Neutrophil (primary cell): ENCODE measurements around the gene OCA2.

Experiments used
- H3K27ac ChIP-seq: fragments of 200-600 bp; sonication (generic); 2 replicates; pipeline ENCODE4 v1.5.1; 2016; ENCODE audit warnings: mild to moderate bottlenecking, moderate library complexity
- H3K27me3 ChIP-seq: fragments of 200-600 bp; sonication (generic); 2 replicates; pipeline ENCODE4 v1.6.0; 2016; ENCODE audit warnings: mild to moderate bottlenecking
- H3K36me3 ChIP-seq: fragments of 200-600 bp; sonication (generic); 2 replicates; pipeline ENCODE4 v1.5.1; 2017
- H3K4me1 ChIP-seq, 2 experiments: fragments of 200-600 bp in 1 of 2; sonication (generic) in 1 of 2; 1 replicate in 1 of 2; 2 replicates in 1 of 2; pipeline versions ENCODE4 v1.5.1 to v1.6.1; 2013 to 2016; ENCODE audit warnings: low read depth in 1 of 2, low read length in 1 of 2, mild to moderate bottlenecking in 1 of 2, moderate library complexity in 1 of 2; ENCODE audit not compliant: control insufficient read depth in 1 of 2, insufficient read depth in 1 of 2
- H3K4me3 ChIP-seq, 2 experiments: fragments of 200-600 bp in 1 of 2; sonication (generic) in 1 of 2; 1 replicate in 1 of 2; 2 replicates in 1 of 2; pipeline ENCODE4 v1.5.1; 2013 to 2016; ENCODE audit warnings: low read depth in 1 of 2, low read length in 1 of 2, mild to moderate bottlenecking in 1 of 2, moderate library complexity in 1 of 2
- H3K9me3 ChIP-seq: fragments of 200-600 bp; sonication (generic); 2 replicates; pipeline ENCODE4 v1.5.1; 2016
- TF ChIP-seq, protein P1 (sequence below): fragments of 200-600 bp; sonication (generic); IDR thresholded peaks from 2 replicates; pipeline ENCODE4 v1.5.1; 2016; ENCODE audit warnings: antibody characterized with exemption

OCA2 gene

DNA sequence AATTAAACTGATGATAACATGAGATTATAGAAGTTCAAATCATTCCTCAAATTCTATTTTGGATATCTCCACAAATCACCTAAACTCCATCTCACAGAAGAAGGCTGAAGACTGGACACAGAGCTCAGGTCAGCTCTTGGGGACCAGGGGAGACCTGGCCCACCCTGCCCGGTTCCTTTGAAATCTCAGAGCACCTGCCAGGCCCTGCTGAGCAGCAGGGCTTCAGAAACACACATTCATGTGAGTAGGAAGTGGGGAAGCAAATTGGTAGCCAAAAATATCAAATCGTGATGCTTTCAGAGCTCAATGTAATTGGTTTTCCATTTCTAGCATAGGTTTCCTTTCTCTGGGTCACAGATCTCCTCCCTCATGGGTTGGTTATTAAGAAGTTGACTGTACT lies 76.2 kb downstream of the OCA2 start:
- Histone ChIP-seq H3K4me1 (no peaks in the 10 kb centered on the region), H3K4me3 (no peak overlapping the region), H3K27me3 (peaks cover 6% of the 10 kb centered on the region), H3K27ac (no peak overlapping the region), H3K9me3 (no peaks in the 10 kb centered on the region), H3K36me3 (no peaks in the 10 kb centered on the region)
- TF ChIP-seq, protein P1, sequence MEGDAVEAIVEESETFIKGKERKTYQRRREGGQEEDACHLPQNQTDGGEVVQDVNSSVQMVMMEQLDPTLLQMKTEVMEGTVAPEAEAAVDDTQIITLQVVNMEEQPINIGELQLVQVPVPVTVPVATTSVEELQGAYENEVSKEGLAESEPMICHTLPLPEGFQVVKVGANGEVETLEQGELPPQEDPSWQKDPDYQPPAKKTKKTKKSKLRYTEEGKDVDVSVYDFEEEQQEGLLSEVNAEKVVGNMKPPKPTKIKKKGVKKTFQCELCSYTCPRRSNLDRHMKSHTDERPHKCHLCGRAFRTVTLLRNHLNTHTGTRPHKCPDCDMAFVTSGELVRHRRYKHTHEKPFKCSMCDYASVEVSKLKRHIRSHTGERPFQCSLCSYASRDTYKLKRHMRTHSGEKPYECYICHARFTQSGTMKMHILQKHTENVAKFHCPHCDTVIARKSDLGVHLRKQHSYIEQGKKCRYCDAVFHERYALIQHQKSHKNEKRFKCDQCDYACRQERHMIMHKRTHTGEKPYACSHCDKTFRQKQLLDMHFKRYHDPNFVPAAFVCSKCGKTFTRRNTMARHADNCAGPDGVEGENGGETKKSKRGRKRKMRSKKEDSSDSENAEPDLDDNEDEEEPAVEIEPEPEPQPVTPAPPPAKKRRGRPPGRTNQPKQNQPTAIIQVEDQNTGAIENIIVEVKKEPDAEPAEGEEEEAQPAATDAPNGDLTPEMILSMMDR: no peak

DNA sequence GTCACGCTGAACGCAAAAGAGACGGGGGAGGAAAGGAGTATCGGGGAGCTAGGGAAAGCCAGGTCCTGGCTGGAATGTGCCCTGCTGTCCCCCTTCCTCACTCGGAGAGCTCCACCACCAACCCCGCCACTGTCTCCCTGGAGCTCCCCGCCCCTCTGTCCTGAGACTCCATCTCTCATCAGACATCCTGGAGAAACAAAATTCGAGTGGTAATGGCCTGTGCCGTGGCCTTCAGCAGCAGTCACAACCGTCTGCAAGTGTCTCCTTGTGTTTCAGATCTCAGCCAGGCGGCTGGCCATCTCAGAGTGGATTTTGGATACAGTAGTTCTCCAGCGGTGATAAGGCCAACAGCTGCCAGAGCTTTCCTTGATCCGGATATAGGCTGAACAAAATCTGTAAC lies 76.9 kb downstream of the OCA2 start:
- H3K36me3 ChIP-seq: no peaks in the 10 kb centered on the region
- H3K4me1 ChIP-seq: no peaks in the 10 kb centered on the region
- peaks cover 6% of the 10 kb centered on the region for H3K27me3 ChIP-seq
- no peak overlapping the region for H3K27ac ChIP-seq
- H3K9me3 ChIP-seq: no peaks in the 10 kb centered on the region
- TF ChIP-seq, protein P1: no peak
- H3K4me3 ChIP-seq: no peak overlapping the region

DNA sequence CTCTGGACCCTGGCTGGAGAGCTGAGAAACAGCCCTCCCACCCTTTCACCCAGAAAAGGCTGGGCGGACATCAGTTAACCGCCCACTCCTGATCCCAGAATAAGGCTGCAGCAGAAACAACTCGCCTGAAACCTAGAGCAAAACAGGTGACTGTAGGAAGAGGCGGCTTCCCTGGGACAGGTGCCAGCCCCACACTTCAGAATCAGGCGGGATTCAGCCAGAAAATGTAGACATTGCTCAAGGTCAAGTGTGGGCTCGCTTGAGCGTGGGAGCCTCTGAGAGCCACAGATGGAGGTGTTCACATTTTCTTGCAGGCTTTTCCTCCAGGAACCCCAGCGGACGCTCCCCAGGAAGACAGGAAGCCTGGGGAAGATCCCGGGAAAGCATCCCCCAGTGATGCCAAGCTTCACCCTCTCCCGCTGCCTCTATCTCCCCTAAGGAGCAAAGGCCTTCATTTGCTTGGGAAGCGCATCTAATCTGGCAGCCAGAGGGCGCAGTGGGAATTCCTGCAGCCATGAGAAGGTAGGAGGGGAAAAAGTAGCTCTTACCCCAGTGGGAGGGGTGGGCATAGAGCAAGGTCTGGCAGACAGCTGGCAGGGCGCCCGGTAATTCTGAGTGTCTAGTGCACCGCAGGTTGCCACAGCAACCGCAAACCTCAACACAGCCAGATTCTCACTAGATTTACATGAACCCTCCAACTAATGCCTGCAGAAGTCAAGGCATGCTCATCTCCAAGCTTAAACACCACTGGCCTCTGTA lies 77.7 kb downstream of the OCA2 start:
- Histone ChIP-seq H3K27me3 (peaks cover 6% of the 10 kb centered on the region), H3K27ac (no peak overlapping the region), H3K4me3 (no peak overlapping the region), H3K36me3 (no peaks in the 10 kb centered on the region), H3K4me1 (no peaks in the 10 kb centered on the region), H3K9me3 (no peaks in the 10 kb centered on the region)
- TF ChIP-seq, protein P1: no peak

DNA sequence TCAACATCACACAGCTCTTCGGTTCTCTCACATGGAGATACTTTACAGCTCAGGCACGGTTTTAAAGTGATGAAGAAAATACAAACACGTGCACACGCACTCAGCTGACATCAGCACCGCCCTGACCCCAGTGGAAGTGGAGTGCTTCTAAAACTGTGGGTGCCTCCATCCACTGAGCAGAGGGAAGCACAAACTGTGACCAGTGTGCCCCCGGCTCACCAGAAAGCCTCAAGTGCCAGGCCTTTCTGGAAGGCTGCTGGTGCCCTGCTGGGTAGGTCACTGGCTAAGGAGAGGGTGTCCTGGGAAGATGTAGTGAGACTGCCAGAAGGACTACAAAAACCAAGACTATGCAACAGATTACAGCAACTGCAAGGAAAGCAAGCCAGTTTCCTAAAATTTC lies 78.5 kb downstream of the OCA2 start:
- Histone ChIP-seq H3K4me1 (no peaks in the 10 kb centered on the region), H3K4me3 (no peak overlapping the region), H3K9me3 (no peaks in the 10 kb centered on the region), H3K36me3 (no peaks in the 10 kb centered on the region), H3K27me3 (peaks cover 6% of the 10 kb centered on the region), H3K27ac (no peak overlapping the region)
- TF ChIP-seq, protein P1: no peak

DNA sequence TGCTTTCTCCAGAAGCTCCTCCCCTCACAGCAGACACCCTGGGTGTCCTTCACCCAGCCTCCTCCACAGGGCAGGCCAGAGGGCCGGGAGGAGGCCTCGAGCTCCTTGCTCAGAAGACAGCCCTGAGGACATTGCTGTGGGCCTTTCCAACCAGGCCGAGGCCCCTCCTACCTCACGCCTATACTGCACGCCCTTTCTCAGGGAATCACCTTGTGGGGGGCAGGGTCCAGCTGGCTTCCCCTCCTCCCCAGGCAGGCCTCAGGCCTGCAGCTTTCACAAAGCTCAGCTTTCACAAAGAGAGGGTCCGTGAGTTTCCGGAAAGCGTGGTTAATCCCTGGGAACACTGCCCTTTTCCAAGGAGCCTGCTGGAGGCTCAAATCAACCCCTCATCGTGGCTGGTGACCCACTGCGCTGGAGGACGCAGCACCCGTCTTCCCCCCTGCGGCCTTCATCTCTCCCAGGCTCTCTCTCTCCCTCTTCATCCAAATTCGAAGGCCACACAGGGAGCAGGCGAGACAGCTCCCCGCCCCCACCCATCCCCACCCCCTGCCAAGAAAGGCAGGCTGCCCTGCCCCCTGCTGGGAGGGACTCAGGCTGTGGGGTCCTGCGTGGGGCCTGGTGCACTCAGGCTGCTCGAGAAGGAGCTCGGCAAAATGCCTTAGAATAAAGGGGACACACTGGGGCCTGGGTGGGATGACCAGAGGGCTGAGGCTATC lies 79.4 kb downstream of the OCA2 start:
- Histone ChIP-seq H3K4me1 (no peaks in the 10 kb centered on the region), H3K9me3 (no peaks in the 10 kb centered on the region), H3K4me3 (no peak overlapping the region), H3K36me3 (no peaks in the 10 kb centered on the region), H3K27me3 (peaks cover 6% of the 10 kb centered on the region), H3K27ac (no peak overlapping the region)
- TF ChIP-seq, protein P1: no peak
